Measurements from ENCODE around the gene WDR46.

Gene WDR46

DNA sequence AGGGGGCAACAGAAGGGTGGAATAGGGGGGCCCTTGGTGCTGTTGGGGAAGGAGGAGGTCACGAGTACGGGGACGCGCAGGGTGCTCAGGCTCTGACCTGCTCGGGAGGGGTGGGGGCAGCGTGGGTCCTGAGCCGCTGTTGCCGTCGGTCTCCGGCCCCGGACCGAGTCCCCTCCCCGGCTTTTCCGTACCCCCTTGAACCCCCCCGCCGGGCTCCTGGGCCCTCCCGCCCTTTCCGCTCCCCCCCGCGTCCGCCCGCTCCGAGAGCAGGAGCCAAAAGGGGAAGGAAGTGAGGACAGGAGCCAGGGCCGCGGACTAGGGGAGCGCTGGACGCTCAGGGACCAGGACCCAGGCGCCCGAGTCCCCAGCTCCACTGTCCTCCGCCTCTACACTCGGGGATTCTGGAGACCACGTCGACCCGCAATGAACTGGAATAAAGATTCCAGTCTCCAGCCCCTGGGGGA is 9.8 kb upstream of the WDR46 start, which contains the start of gene RGL2:
Gene RGL2, minus strand, starts transcription at position 170 of the 464 bp plus-strand sequence. CDS start 332 bp downstream, outside the sequence.
- H3K9ac ChIP-seq (ENCODE audit: insufficient read length, low read depth): peak within 1 kb of the TSS; percentile 93

DNA sequence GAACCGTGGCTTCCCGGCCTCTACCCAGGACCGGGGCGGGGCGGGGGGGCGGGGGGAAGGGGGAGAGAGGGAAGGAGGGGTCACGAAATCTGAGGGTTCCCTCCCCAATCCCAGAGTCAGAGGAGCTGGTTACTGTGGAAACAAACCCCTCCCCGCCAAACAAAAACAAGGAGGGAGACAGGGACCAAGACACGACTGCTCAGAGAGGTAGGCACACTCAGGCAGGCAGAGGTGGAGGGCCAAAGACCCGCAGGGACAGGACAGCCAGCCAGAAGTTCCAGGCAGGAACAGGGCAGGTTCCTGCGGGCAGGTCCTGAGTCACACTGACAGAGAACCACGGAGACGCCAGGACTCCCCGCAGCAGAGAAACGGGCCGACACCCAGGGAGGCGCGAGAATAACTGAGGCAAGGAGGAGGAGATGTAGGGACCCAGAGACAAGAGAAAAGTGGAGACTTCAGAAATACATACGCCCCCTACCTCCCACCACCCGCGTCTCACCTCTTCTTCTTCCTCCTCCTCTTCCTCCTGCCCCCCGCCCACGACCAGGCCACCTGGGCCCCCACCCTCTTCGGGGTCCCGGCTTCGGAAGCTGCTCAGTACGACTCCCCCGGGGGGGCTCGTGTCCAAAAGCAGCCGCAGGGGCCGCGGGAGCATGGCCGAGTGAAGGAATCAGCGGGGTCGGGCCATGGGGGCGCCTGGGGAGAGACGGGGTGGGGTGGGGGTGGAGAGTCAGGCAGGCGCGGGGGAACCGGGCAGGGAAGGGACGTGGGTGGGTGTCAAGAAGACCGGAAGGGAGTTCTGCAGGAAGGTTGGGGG is 9.1 kb upstream of the WDR46 start:
- peaks cover 15% of the 10 kb centered on the region for H3K36me3 ChIP-seq (ENCODE audit: insufficient read depth, insufficient read length, low read length)
- H3K4me1 ChIP-seq (ENCODE audit: insufficient read depth, insufficient read length): peaks cover 4% of the 10 kb centered on the region
- DNase-seq (ENCODE audit: low read depth, low spot score): peak; percentile 63
- H3K4me3 ChIP-seq (ENCODE audit: insufficient read length, low read depth): peak overlapping the region; percentile 88
- peak overlapping the region; percentile 93 for H3K9ac ChIP-seq (ENCODE audit: insufficient read length, low read depth)
- no peaks in the 10 kb centered on the region for H3K9me3 ChIP-seq (ENCODE audit: insufficient read depth, low read length)
- no peaks in the 10 kb centered on the region for H3K27me3 ChIP-seq (ENCODE audit: insufficient read depth, insufficient read length)
- TF ChIP-seq ZNF274 (IDR thresholded peaks at IDR 0.05; ENCODE audit: low read depth, low read length): no peak
- TF ChIP-seq SUZ12 (IDR thresholded peaks at IDR 0.05; ENCODE audit: extremely low read depth, insufficient read depth, insufficient read length): no peak
- TF ChIP-seq YY1 (IDR thresholded peaks at IDR 0.05; ENCODE audit: insufficient read depth, insufficient read length): no peak

More for the DNA sequence above, 9.8 kb upstream of the WDR46 start, which contains the start of gene RGL2:
- TF ChIP-seq ZNF274 (IDR thresholded peaks at IDR 0.05; ENCODE audit: low read depth, low read length): no peak
- no peak for TF ChIP-seq YY1 (IDR thresholded peaks at IDR 0.05; ENCODE audit: insufficient read depth, insufficient read length)
- no peak for TF ChIP-seq SUZ12 (IDR thresholded peaks at IDR 0.05; ENCODE audit: extremely low read depth, insufficient read depth, insufficient read length)
- Histone ChIP-seq H3K4me1 (ENCODE audit: insufficient read depth, insufficient read length) (peaks cover 4% of the 10 kb centered on the region), H3K9me3 (ENCODE audit: insufficient read depth, low read length) (no peaks in the 10 kb centered on the region), H3K4me3 (ENCODE audit: insufficient read length, low read depth) (peak within 1 kb of the TSS; percentile 88), H3K27me3 (ENCODE audit: insufficient read depth, insufficient read length) (no peaks in the 10 kb centered on the region), H3K36me3 (ENCODE audit: insufficient read depth, insufficient read length, low read length) (peaks cover 15% of the 10 kb centered on the region)
- DNase-seq (ENCODE audit: low read depth, low spot score): no peak

DNA sequence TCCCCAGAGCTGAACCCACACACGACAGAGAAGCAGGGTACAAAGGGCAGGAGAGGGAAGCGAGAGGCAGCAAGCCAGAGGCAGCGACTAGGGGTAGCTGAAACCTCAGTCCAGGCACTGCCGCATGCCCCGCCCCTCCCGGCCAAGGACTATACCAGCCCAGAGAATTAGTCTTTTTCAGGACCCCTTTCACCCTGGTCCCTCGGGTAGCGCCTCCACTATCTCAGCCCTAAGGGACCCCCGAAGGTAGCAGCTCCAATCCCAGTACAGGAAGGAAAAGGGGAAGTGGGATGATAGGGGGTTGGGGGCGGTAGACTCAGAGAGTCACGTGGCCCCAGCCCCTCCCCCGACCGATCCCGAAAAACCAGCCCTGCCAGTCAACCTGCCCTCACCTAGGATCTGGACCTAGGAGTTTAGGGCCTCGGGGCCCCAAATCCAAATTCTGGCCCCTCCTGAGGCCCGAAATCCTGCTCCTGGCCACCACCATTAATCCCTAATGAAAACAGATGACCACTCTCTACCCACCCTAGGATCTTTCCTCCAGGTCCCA is 8.4 kb upstream of the WDR46 start:
- peaks cover 20% of the 10 kb centered on the region for H3K36me3 ChIP-seq (ENCODE audit: insufficient read depth, insufficient read length, low read length)
- no peaks in the 10 kb centered on the region for H3K9me3 ChIP-seq (ENCODE audit: insufficient read depth, low read length)
- H3K27me3 ChIP-seq (ENCODE audit: insufficient read depth, insufficient read length): no peaks in the 10 kb centered on the region
- no peak for DNase-seq (ENCODE audit: low read depth, low spot score)
- no peak for TF ChIP-seq SUZ12 (IDR thresholded peaks at IDR 0.05; ENCODE audit: extremely low read depth, insufficient read depth, insufficient read length)
- no peak for TF ChIP-seq ZNF274 (IDR thresholded peaks at IDR 0.05; ENCODE audit: low read depth, low read length)
- TF ChIP-seq YY1 (IDR thresholded peaks at IDR 0.05; ENCODE audit: insufficient read depth, insufficient read length): no peak
- peak overlapping the region; percentile 50 for H3K4me3 ChIP-seq (ENCODE audit: insufficient read length, low read depth)
- peaks cover 4% of the 10 kb centered on the region for H3K4me1 ChIP-seq (ENCODE audit: insufficient read depth, insufficient read length)
- H3K9ac ChIP-seq (ENCODE audit: insufficient read length, low read depth): peak overlapping the region; percentile 70

GRCh38 chr6:33296797-33297405 is 7.9 kb upstream of the WDR46 start:
- no peak for DNase-seq (ENCODE audit: low read depth, low spot score)
- H3K9ac ChIP-seq (ENCODE audit: insufficient read length, low read depth): peak overlapping the region; percentile 70
- TF ChIP-seq YY1 (IDR thresholded peaks at IDR 0.05; ENCODE audit: insufficient read depth, insufficient read length) (no peak), ZNF274 (IDR thresholded peaks at IDR 0.05; ENCODE audit: low read depth, low read length) (no peak), SUZ12 (IDR thresholded peaks at IDR 0.05; ENCODE audit: extremely low read depth, insufficient read depth, insufficient read length) (no peak)
- H3K27me3 ChIP-seq (ENCODE audit: insufficient read depth, insufficient read length): no peaks in the 10 kb centered on the region
- H3K4me1 ChIP-seq (ENCODE audit: insufficient read depth, insufficient read length): peaks cover 4% of the 10 kb centered on the region
- H3K4me3 ChIP-seq (ENCODE audit: insufficient read length, low read depth): peak overlapping the region; percentile 50
- H3K36me3 ChIP-seq (ENCODE audit: insufficient read depth, insufficient read length, low read length): peaks cover 23% of the 10 kb centered on the region
- no peaks in the 10 kb centered on the region for H3K9me3 ChIP-seq (ENCODE audit: insufficient read depth, low read length)

DNA sequence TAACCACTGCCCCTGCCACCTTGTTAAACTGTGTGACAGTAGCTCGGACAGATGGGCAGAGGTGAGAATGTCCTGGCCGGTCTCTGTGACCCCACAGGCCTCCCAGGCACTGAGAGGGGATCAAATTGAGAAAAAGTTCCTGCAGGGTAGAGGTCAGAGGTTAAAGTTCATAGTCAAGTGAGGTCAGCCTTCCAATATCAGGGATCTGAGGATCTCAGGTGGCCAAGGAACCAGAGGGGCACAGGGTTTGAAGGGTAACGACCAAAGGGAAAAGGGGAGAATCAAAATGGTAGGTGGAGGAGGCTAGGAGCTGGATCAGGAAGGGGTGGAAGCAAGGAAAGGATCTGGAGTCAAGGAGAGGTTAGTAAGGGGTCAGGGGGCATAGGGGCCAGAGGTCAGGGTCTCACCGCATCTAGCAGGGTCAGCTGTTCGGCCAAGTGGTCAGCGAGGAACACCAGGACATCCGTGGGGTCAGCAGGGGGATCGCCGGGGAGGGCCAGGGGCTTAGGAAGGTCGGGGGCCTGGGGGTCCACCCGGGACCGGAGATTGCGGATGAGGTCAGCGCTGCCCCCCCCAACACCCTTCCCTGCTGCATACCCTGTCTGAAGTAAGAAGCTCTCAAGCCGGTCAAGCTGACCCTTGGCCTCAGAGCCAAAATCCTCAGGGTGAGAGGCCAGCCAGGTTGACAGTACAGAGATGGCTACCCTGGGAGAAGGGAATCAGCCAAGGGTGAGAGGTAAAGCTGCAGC is 6.8 kb upstream of the WDR46 start:
- H3K4me3 ChIP-seq (ENCODE audit: insufficient read length, low read depth): no peak overlapping the region
- no peak for DNase-seq (ENCODE audit: low read depth, low spot score)
- no peak for TF ChIP-seq YY1 (IDR thresholded peaks at IDR 0.05; ENCODE audit: insufficient read depth, insufficient read length)
- TF ChIP-seq SUZ12 (IDR thresholded peaks at IDR 0.05; ENCODE audit: extremely low read depth, insufficient read depth, insufficient read length): no peak
- no peak for TF ChIP-seq ZNF274 (IDR thresholded peaks at IDR 0.05; ENCODE audit: low read depth, low read length)
- H3K9me3 ChIP-seq (ENCODE audit: insufficient read depth, low read length): no peaks in the 10 kb centered on the region
- peaks cover 4% of the 10 kb centered on the region for H3K4me1 ChIP-seq (ENCODE audit: insufficient read depth, insufficient read length)
- H3K27me3 ChIP-seq (ENCODE audit: insufficient read depth, insufficient read length): no peaks in the 10 kb centered on the region
- peak overlapping the region; percentile 42 for H3K9ac ChIP-seq (ENCODE audit: insufficient read length, low read depth)
- peaks cover 28% of the 10 kb centered on the region for H3K36me3 ChIP-seq (ENCODE audit: insufficient read depth, insufficient read length, low read length)

DNA sequence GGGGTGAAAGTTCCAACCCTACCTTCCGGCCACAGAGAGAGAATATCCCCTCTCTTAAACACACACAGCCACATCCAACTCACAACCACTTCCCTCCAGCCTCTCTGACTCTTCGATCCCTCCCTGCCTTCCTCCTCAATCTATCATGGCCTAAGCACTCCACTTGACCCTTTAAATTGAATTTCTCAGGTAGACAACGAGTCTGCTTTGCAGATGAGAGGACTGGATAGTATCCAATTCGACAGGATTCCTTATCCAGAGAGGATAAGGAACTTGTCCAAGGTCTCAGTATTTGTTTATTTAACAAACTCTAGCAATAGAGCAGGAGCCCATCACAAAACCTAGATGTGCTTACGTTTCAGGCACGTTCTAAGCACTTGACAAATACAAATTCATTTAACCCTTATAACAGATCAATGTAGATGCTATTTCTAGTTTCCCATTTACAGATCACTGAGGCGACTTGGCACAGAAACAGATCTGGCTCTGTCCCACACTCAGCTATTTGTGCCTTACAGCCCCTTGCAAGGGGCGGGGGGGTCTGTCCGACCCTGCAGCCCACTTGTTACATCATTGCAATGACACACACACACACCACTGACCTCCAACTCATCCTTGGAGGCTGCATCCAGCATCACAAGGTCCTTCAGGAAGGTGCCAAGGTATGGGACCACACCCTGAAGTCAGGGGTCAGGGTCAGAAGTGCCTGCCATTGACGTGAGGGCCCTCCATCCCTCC is 5.2 kb upstream of the WDR46 start:
- peaks cover 4% of the 10 kb centered on the region for H3K4me1 ChIP-seq (ENCODE audit: insufficient read depth, insufficient read length)
- no peak overlapping the region for H3K9ac ChIP-seq (ENCODE audit: insufficient read length, low read depth)
- no peak overlapping the region for H3K4me3 ChIP-seq (ENCODE audit: insufficient read length, low read depth)
- no peak for DNase-seq (ENCODE audit: low read depth, low spot score)
- no peaks in the 10 kb centered on the region for H3K9me3 ChIP-seq (ENCODE audit: insufficient read depth, low read length)
- TF ChIP-seq ZNF274 (IDR thresholded peaks at IDR 0.05; ENCODE audit: low read depth, low read length) (no peak), SUZ12 (IDR thresholded peaks at IDR 0.05; ENCODE audit: extremely low read depth, insufficient read depth, insufficient read length) (no peak), YY1 (IDR thresholded peaks at IDR 0.05; ENCODE audit: insufficient read depth, insufficient read length) (no peak)
- peaks cover 37% of the 10 kb centered on the region for H3K36me3 ChIP-seq (ENCODE audit: insufficient read depth, insufficient read length, low read length)
- no peaks in the 10 kb centered on the region for H3K27me3 ChIP-seq (ENCODE audit: insufficient read depth, insufficient read length)

Measured in NT2/D1 (cell line).